Neutrophil (primary cell): ENCODE measurements around the gene ARMC7.

Experiments
- H3K27ac ChIP-seq: fragments of 200-600 bp; sonication (generic); 2 replicates; pipeline ENCODE4 v1.5.1; 2016; ENCODE audit warnings: mild to moderate bottlenecking, moderate library complexity
- H3K27me3 ChIP-seq: fragments of 200-600 bp; sonication (generic); 2 replicates; pipeline ENCODE4 v1.6.0; 2016; ENCODE audit warnings: mild to moderate bottlenecking
- H3K36me3 ChIP-seq: fragments of 200-600 bp; sonication (generic); 2 replicates; pipeline ENCODE4 v1.5.1; 2017
- H3K4me1 ChIP-seq, 2 experiments: fragments of 200-600 bp in 1 of 2; sonication (generic) in 1 of 2; 1 replicate in 1 of 2; 2 replicates in 1 of 2; pipeline versions ENCODE4 v1.5.1 to v1.6.1; 2013 to 2016; ENCODE audit warnings: low read depth in 1 of 2, low read length in 1 of 2, mild to moderate bottlenecking in 1 of 2, moderate library complexity in 1 of 2; ENCODE audit not compliant: control insufficient read depth in 1 of 2, insufficient read depth in 1 of 2
- H3K4me3 ChIP-seq, 2 experiments: fragments of 200-600 bp in 1 of 2; sonication (generic) in 1 of 2; 1 replicate in 1 of 2; 2 replicates in 1 of 2; pipeline ENCODE4 v1.5.1; 2013 to 2016; ENCODE audit warnings: low read depth in 1 of 2, low read length in 1 of 2, mild to moderate bottlenecking in 1 of 2, moderate library complexity in 1 of 2
- H3K9me3 ChIP-seq: fragments of 200-600 bp; sonication (generic); 2 replicates; pipeline ENCODE4 v1.5.1; 2016
- TF ChIP-seq, protein P1 (sequence below): fragments of 200-600 bp; sonication (generic); IDR thresholded peaks from 2 replicates; pipeline ENCODE4 v1.5.1; 2016; ENCODE audit warnings: antibody characterized with exemption

ARMC7 gene

DNA sequence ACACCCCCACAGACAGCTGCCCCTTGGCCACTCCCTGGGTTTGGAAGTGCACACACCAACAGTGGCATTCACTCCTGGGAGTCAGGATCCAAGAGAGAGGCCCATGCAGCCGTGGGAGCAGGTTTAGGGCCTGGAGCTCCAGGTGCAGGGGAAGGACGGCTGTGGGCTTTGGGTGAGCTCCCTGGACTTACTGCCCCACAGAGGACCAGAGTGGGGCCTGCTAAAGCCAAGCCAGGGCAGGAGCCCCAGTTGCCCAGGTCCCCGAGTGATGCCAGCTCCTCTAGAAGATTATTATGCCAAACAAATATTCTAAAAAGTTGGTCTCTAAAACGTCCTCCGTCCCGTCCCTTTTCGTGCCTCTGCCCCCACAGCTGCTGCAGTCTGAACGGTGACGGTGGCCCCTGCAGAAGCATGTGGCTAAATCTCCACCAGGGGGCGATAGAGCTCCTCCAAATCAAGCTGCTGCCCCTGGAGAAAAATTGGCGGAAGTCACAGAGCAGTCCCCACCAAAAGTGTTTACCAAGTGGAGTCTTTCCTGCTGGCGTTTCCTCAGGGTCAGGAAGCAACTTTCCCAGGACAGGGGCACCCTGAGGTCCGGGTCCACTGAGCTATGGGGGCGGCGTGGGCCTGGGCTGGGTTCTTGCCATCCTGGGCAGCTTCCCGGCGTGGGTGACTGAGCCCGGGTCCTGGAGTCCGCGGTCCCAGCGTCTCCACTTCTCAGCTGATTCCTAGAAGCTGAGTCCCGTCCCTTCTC is 4.2 kb downstream of the ARMC7 start:
- peaks cover 49 to 52% of the 10 kb centered on the region in 2 experiments for H3K4me1 ChIP-seq
- TF ChIP-seq, protein P1, sequence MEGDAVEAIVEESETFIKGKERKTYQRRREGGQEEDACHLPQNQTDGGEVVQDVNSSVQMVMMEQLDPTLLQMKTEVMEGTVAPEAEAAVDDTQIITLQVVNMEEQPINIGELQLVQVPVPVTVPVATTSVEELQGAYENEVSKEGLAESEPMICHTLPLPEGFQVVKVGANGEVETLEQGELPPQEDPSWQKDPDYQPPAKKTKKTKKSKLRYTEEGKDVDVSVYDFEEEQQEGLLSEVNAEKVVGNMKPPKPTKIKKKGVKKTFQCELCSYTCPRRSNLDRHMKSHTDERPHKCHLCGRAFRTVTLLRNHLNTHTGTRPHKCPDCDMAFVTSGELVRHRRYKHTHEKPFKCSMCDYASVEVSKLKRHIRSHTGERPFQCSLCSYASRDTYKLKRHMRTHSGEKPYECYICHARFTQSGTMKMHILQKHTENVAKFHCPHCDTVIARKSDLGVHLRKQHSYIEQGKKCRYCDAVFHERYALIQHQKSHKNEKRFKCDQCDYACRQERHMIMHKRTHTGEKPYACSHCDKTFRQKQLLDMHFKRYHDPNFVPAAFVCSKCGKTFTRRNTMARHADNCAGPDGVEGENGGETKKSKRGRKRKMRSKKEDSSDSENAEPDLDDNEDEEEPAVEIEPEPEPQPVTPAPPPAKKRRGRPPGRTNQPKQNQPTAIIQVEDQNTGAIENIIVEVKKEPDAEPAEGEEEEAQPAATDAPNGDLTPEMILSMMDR: peak; percentile 97

DNA sequence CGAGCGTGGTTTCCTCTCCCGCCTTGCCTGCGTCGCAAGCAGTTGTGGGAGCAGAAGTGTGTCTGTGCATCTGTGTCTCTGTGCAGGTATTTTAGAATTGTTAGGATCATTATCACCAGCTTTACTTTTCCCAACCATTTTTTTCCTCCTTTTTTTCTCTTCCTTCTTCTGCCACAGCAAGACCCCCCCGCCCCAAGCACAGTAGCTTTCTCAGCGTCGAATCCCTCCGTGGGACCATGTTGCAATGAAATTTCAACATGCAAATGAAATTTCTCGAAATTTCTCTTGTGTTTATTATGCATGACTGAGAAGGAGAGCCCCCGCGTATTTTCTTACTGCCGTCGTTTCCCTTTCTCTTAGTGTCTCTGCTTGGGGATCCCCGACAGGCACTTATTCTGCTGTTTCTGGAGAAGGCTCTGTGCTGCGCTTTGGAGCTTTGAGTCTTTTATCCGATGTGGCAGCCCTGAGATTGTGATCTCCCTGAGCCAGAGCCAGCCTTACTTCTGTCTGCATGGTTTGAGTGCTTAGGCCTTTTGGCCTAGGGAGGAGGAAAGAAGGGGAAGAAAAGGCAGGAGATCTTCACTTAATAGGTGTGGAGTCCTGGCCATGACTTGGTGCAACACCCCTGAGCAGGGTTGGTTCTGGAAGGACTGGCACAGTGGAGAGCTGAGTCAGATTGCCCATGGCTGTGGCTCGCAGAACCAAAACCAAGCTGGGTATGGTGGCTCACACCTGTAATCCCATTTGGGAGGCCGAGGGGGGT is 5.0 kb downstream of the ARMC7 start:
- Histone ChIP-seq H3K4me1 (peaks cover 44 to 49% of the 10 kb centered on the region in 2 experiments), H3K4me3 (peak overlapping the region; percentile 68 to 82), H3K27me3 (no peaks in the 10 kb centered on the region), H3K36me3 (peaks cover 31% of the 10 kb centered on the region), H3K27ac (peak overlapping the region; percentile 90), H3K9me3 (no peaks in the 10 kb centered on the region)
- TF ChIP-seq, protein P1: no peak

More for the DNA sequence above, 4.2 kb downstream of the ARMC7 start:
- H3K4me3 ChIP-seq: peak overlapping the region; percentile 68 to 82
- H3K36me3 ChIP-seq: peaks cover 29% of the 10 kb centered on the region
- H3K9me3 ChIP-seq: no peaks in the 10 kb centered on the region
- peak overlapping the region; percentile 90 for H3K27ac ChIP-seq
- H3K27me3 ChIP-seq: no peaks in the 10 kb centered on the region

DNA sequence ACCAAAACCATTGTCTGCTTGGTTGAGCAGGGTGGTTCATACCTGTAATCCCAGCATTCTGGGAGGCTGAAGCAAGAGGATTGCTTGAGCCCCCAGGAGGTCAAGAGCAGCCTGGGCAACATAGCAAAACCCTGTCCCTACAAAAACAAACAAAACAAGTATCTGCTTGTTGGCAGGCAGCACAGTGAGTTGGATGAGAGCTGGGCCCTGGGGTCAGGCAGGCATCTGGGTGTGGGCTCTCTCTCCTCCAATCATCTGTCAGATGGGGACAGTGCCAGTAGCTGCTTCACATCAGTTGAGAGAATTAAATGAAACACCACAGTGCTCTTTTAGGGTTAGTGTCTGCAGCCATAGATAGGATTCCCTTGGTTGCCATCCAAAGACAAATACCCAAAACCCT is 5.8 kb downstream of the ARMC7 start:
- H3K27ac ChIP-seq: peak overlapping the region; percentile 90
- TF ChIP-seq, protein P1: no peak
- H3K4me3 ChIP-seq: no peak overlapping the region
- peaks cover 31% of the 10 kb centered on the region for H3K36me3 ChIP-seq
- H3K9me3 ChIP-seq: no peaks in the 10 kb centered on the region
- peaks cover 47 to 52% of the 10 kb centered on the region in 2 experiments for H3K4me1 ChIP-seq
- no peaks in the 10 kb centered on the region for H3K27me3 ChIP-seq

DNA sequence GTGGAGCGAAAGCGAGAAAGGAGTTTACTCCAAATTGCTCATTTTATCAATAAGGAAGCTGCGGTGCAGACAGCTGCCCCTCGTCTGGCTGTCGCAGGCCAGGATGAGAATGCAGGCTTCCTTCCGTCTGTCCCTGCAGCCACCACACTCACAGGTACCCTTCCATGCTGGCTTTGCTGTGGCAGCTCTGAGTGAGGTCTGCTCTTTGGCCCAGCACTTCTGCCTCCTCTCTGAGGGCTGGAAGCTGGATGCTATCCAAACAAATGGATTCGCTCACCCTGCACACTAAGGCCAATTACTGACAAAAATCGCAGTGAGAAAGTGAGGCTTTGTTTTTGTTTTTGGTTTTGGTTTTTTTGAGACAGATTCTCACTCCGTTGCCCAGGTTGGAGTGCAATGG is 7.0 kb downstream of the ARMC7 start:
- H3K27ac ChIP-seq: no peak overlapping the region
- TF ChIP-seq, protein P1: no peak
- peaks cover 38 to 48% of the 10 kb centered on the region in 2 experiments for H3K4me1 ChIP-seq
- no peak overlapping the region for H3K4me3 ChIP-seq
- peaks cover 31% of the 10 kb centered on the region for H3K36me3 ChIP-seq
- no peaks in the 10 kb centered on the region for H3K9me3 ChIP-seq
- no peaks in the 10 kb centered on the region for H3K27me3 ChIP-seq

DNA sequence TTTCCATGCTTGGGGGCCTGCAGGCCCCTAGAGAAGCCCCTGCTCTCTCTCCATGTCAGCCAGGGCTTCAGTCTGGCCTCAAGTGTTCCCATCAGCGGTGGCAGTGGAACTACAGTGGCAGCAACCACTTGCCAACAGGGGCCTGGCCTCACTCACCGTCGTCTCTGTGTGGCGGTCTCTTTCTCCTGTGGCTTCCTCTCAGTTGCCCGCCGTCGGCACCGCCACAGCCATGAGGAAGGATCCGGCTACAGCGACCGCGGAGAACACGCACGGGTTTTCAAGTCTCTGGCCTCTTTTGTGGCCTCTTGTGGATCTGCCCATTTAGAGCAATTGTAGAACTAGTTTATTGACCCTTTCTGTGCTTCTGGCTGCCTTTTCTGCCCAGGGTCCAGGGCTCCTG is 8.5 kb downstream of the ARMC7 start:
- Histone ChIP-seq H3K4me1 (peaks cover 31 to 44% of the 10 kb centered on the region in 2 experiments), H3K36me3 (peaks cover 31% of the 10 kb centered on the region), H3K27me3 (no peaks in the 10 kb centered on the region), H3K4me3 (no peak overlapping the region), H3K9me3 (no peaks in the 10 kb centered on the region), H3K27ac (no peak overlapping the region)
- TF ChIP-seq, protein P1: no peak
